T-helper 2 cell treated with Interferon-gamma antibody and Interleukin-4, amounts not matched to agents 5 μg/mL and 100 μg/mL, for 36 hours (primary cell): ENCODE data around the gene CELF2.

ENCODE experiments used
- DNase-seq: peaks from one replicate; pipeline ENCODE4 v3.0.0; 2021; ENCODE audit warnings: low spot score
- H3K27ac Mint-ChIP-seq: one replicate; pipeline ENCODE4 v1.8.0; 2021; ENCODE audit warnings: mild to moderate bottlenecking, mixed read lengths
- H3K27me3 Mint-ChIP-seq: one replicate; pipeline ENCODE4 v1.8.0; 2021; ENCODE audit warnings: low read depth, mixed read lengths
- H3K36me3 Mint-ChIP-seq: one replicate; pipeline ENCODE4 v1.8.0; 2021; ENCODE audit warnings: low read depth, mixed read lengths
- H3K4me1 Mint-ChIP-seq: one replicate; pipeline ENCODE4 v1.8.0; 2021; ENCODE audit warnings: low read depth, mixed read lengths
- H3K4me3 Mint-ChIP-seq: one replicate; pipeline ENCODE4 v1.8.0; 2022; ENCODE audit warnings: mild to moderate bottlenecking, moderate library complexity, mixed read lengths
- H3K9me3 Mint-ChIP-seq: one replicate; pipeline ENCODE4 v1.8.0; 2021; ENCODE audit warnings: mixed read lengths

CELF2 gene

GRCh38 chr10:11307937-11308336, 290.3 kb downstream of the CELF2 start:
- DNase-seq, result no peak
- peaks cover 2% of the 10 kb centered on the region for H3K4me1 Mint-ChIP-seq
- peaks cover 95% of the 10 kb centered on the region for H3K36me3 Mint-ChIP-seq
- peaks cover 43% of the 10 kb centered on the region for H3K9me3 Mint-ChIP-seq
- H3K27ac Mint-ChIP-seq, result no peak overlapping the region
- no peak overlapping the region for H3K4me3 Mint-ChIP-seq
- no peaks in the 10 kb centered on the region for H3K27me3 Mint-ChIP-seq

DNA sequence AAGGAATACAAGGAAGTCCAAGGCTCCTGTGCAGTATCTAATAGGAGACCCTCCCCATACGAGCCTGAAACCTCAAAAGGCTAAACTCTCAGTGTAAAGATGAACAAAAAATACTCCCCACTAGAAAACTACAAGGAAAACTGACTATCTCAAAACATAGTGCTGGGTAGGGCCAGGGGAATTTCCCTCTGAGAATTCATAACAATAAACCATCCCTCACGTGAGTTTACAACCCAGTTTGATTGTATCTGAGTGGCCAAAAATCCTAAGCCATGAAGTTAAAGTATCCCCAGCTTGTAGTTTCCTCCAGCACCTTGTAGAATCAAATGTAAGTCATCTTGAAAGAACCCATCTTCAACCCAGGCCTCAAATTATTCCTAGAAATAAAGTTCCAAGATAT, 293.4 kb downstream of the CELF2 start:
- Mint-ChIP-seq H3K9me3 (peaks cover 33% of the 10 kb centered on the region), H3K27me3 (no peaks in the 10 kb centered on the region), H3K4me3 (no peak overlapping the region), H3K4me1 (peaks cover 5% of the 10 kb centered on the region), H3K27ac (no peak overlapping the region), H3K36me3 (peaks cover 94% of the 10 kb centered on the region)
- DNase-seq, result no peak

DNA sequence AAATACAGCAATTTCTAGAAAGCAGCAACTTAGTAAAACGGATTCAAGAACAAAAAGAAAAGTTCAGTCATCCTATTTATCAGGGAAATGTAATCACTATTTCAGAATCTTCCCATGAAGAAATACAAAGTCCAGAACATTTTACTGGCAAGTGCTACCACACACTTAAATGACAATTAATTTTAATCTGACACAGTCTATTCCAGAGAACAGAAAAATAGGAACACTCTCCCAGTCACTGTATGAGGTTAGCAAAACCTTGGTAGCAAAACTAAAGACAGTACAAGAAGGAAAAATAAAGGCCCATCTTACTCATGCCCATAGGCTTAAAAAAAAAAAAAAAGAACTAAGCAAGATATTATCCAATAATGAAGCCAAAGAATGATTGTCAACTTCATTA, 295.8 kb downstream of the CELF2 start:
- no peak for DNase-seq
- H3K27me3 Mint-ChIP-seq, result no peaks in the 10 kb centered on the region
- H3K9me3 Mint-ChIP-seq, result peaks cover 11% of the 10 kb centered on the region
- no peak overlapping the region for H3K4me3 Mint-ChIP-seq
- peaks cover 19% of the 10 kb centered on the region for H3K4me1 Mint-ChIP-seq
- no peak overlapping the region for H3K27ac Mint-ChIP-seq
- peaks cover 94% of the 10 kb centered on the region for H3K36me3 Mint-ChIP-seq

DNA sequence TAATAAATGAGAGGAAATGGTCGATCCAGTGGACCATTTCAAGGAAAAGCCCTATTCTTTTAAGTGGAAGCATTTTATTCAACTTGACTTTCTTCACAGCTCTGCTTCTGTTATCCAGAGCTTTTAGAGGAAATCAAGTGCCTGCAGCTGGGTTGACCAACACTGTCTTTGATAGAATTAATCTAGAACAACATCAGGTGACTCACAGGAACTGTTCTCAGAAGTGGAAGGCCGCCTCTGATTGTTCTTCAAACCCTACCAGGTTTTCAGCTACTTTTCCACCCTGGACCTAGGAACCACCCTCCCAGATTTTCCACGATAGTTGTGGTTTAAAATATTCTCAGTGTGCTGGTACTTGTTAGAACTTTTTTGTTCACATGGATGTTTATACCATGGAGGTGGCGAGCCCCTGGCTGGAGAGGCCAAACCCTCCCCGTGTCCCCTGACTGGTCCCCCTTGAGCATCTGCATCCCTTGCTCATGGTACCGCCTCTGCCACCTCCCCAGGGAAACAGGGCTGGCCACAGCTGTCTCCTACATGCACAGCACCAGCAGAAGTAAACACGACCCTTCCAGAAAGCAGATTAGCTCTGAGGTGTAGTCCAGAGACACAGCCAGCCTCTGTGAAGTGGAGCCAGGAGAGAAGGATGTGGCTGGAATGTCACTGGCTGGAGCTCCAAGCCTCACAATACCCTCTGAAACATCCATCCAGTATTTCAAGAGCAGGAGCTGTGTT, 300.4 kb downstream of the CELF2 start:
- DNase-seq, result no peak
- H3K27me3 Mint-ChIP-seq, result no peaks in the 10 kb centered on the region
- peak overlapping the region; percentile 66 for H3K27ac Mint-ChIP-seq
- H3K9me3 Mint-ChIP-seq, result no peaks in the 10 kb centered on the region
- H3K4me3 Mint-ChIP-seq, result no peak overlapping the region
- peaks cover 29% of the 10 kb centered on the region for H3K4me1 Mint-ChIP-seq
- peaks cover 91% of the 10 kb centered on the region for H3K36me3 Mint-ChIP-seq

- DNase-seq, result no peak
- no peaks in the 10 kb centered on the region for H3K27me3 Mint-ChIP-seq
- peak overlapping the region; percentile 66 for H3K27ac Mint-ChIP-seq
- H3K36me3 Mint-ChIP-seq, result peaks cover 89% of the 10 kb centered on the region
- no peak overlapping the region for H3K4me3 Mint-ChIP-seq
- H3K9me3 Mint-ChIP-seq, result no peaks in the 10 kb centered on the region
- peaks cover 29% of the 10 kb centered on the region for H3K4me1 Mint-ChIP-seq
These were observed 301.3 kb downstream of the CELF2 start for GRCh38 chr10:11318826-11319598.

- H3K36me3 Mint-ChIP-seq, result peaks cover 88% of the 10 kb centered on the region
- peak overlapping the region; percentile 42 for H3K4me3 Mint-ChIP-seq
- DNase-seq, result no peak
- peaks cover 29% of the 10 kb centered on the region for H3K4me1 Mint-ChIP-seq
- no peaks in the 10 kb centered on the region for H3K9me3 Mint-ChIP-seq
- H3K27ac Mint-ChIP-seq, result peak overlapping the region; percentile 69
- no peaks in the 10 kb centered on the region for H3K27me3 Mint-ChIP-seq
These were observed 302.4 kb downstream of the CELF2 start for GRCh38 chr10:11319990-11320602.

- Mint-ChIP-seq H3K4me1 (peaks cover 26% of the 10 kb centered on the region), H3K36me3 (peaks cover 88% of the 10 kb centered on the region), H3K4me3 (no peak overlapping the region), H3K27me3 (no peaks in the 10 kb centered on the region), H3K27ac (peak overlapping the region; percentile 3), H3K9me3 (no peaks in the 10 kb centered on the region)
- no peak for DNase-seq
These were observed 303.3 kb downstream of the CELF2 start for GRCh38 chr10:11320809-11321520.

DNA sequence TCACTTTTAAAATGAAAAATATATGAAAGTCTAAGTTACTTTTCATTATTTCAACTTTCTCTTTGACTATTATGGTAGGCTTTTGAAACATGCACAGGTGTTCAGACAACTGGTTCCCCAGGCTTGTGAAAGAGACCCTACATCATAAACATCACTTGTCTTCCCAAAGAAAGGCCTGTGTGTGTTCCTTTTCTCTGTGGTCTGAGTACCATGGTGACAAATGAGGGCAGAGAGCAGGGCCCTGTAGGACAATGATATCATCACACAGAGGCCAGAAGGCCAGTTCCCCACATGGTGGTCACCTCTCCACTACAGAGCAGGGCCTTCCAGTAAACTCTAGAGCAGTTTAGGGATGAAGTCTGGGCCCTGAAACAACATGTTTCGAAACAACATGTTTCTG, 305.0 kb downstream of the CELF2 start:
- H3K4me1 Mint-ChIP-seq, result peaks cover 16% of the 10 kb centered on the region
- H3K27ac Mint-ChIP-seq, result no peak overlapping the region

DNA sequence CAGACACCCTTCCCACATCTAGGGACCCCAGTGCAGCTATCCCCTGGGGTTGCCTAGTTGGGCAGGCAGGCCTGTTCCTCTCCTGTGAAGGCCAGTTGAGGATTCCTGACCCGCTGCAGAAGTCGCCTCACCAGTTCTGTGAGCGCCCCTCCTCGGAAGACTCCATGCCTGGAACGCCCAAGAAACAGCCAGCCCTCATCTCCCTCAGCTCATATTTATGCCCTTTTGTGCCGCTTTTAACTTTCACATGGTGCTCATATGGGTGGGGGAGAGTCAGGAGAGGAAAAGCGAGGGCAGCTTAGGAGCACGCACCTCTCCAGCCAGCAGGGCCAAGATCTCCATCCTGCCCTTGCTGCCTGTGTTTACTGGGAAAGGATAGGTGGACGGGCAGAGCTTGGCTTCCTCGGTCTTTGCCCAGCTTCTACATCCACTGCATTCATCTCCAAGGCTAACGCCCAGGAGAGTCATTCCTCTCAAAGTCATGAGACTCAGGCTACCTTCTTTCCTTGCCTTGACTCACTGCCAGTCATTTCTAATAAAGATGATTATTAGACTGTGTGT, 307.2 kb downstream of the CELF2 start:
- Mint-ChIP-seq H3K9me3 (no peaks in the 10 kb centered on the region), H3K36me3 (peaks cover 82% of the 10 kb centered on the region), H3K27me3 (no peaks in the 10 kb centered on the region), H3K27ac (no peak overlapping the region), H3K4me1 (peaks cover 8% of the 10 kb centered on the region), H3K4me3 (no peak overlapping the region)
- no peak for DNase-seq

More for the DNA sequence above, 305.0 kb downstream of the CELF2 start:
- no peak overlapping the region for H3K4me3 Mint-ChIP-seq
- peaks cover 87% of the 10 kb centered on the region for H3K36me3 Mint-ChIP-seq
- H3K9me3 Mint-ChIP-seq, result no peaks in the 10 kb centered on the region
- DNase-seq, result no peak
- H3K27me3 Mint-ChIP-seq, result no peaks in the 10 kb centered on the region

DNA sequence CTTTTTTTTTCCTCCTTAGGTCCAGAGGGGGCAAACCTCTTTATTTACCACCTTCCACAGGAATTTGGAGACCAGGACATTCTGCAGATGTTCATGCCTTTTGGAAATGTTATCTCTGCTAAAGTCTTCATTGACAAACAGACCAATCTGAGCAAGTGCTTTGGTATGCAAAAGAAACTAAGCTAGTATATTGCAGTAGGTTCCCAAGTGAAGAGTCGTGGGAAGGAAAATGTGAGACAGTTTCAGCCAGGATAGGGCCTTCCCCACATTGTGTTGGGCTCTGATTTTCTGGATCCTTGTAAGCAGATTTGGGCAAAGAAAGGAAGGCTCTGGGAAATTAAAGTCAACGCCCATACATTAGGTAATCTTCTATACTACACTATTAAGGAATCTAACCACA, 308.1 kb downstream of the CELF2 start:
- Mint-ChIP-seq H3K4me3 (no peak overlapping the region), H3K27ac (no peak overlapping the region), H3K36me3 (peaks cover 84% of the 10 kb centered on the region), H3K27me3 (no peaks in the 10 kb centered on the region), H3K4me1 (peaks cover 11% of the 10 kb centered on the region), H3K9me3 (no peaks in the 10 kb centered on the region)
- no peak for DNase-seq

DNA sequence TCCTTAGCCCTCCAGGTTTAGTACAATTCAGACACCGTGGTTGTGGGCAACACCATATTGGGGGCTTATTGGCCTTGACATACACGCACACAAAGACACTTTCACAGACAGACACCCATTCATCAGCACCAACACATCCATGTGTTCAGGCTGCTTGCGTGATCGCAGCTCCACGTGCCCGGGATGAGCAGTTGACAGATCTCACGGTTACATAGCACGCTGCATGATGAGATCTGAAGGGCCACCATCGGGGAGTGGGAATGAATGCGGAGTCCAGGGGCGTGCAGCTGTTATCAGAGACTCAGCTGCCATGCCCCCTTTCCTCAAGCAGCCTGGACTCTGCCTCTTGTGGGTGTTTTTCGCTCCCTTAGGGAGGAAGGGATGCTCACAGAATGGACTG, 308.6 kb downstream of the CELF2 start:
- H3K4me3 Mint-ChIP-seq, result no peak overlapping the region
- peaks cover 9% of the 10 kb centered on the region for H3K4me1 Mint-ChIP-seq
- no peaks in the 10 kb centered on the region for H3K27me3 Mint-ChIP-seq
- peaks cover 80% of the 10 kb centered on the region for H3K36me3 Mint-ChIP-seq
- no peak overlapping the region for H3K27ac Mint-ChIP-seq
- no peaks in the 10 kb centered on the region for H3K9me3 Mint-ChIP-seq
- no peak for DNase-seq

DNA sequence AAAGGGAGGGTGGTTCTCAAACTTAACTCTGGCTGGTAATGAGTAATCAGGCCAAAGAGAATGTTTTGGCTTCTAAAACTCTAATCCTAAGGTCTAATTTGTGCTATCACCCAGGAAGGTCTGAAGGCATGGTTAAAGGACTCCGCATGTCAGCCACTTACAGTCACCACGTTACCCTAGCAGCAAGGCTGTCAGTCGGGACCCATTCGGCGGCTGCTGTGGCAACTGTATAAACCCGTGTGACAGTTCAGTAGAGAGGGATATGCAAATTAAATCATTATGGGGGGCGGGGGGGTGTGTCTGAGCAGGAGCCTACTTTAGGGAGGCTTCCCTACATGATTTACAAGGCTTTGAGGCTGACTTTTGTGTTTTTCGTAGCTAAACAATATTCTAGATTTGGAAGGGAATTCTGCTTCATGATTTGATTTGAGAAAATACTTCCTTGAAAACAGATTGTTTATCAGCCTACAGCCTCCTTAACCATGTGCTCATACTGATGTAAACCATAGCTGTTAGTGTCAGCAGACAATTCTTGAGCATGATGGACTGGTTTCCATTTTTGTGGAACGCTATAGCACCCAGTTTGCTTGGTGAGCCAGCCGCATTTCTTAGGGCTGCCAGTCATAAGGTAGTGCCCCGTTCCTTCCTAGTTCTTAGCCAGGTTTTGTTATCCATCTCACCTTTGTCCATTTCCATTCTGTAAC, 309.4 kb downstream of the CELF2 start:
- Mint-ChIP-seq H3K36me3 (peaks cover 79% of the 10 kb centered on the region), H3K27ac (peak overlapping the region; percentile 41), H3K9me3 (no peaks in the 10 kb centered on the region), H3K4me3 (no peak overlapping the region), H3K4me1 (peaks cover 14% of the 10 kb centered on the region), H3K27me3 (no peaks in the 10 kb centered on the region)
- no peak for DNase-seq
